HEK293 (cell line): ENCODE measurements around the gene SIGLEC8.

ENCODE experiments used
- ZFP41 ChIP-seq: fragments of 450-650 bp; formaldehyde crosslinking; IDR thresholded peaks from 2 replicates; pipeline ENCODE4 v1.5.1; 2016; ENCODE audit warnings: missing biosample characterization, missing genetic modification characterization, borderline replicate concordance
- ZNF629 ChIP-seq: fragments of 450-650 bp; formaldehyde crosslinking; IDR thresholded peaks from 2 replicates; pipeline ENCODE4 v1.5.1; 2017; ENCODE audit warnings: missing biosample characterization, missing genetic modification characterization
- ZNF843 ChIP-seq: fragments of 450-650 bp; formaldehyde crosslinking; IDR thresholded peaks from 2 replicates; pipeline ENCODE4 v1.5.1; 2016; ENCODE audit warnings: missing biosample characterization, missing genetic modification characterization
- TF ChIP-seq, protein P1 (sequence below): fragments of 450-650 bp; formaldehyde crosslinking; IDR thresholded peaks from 2 replicates; pipeline ENCODE4 v1.5.1; 2016; ENCODE audit warnings: missing biosample characterization, missing genetic modification characterization

DNA sequence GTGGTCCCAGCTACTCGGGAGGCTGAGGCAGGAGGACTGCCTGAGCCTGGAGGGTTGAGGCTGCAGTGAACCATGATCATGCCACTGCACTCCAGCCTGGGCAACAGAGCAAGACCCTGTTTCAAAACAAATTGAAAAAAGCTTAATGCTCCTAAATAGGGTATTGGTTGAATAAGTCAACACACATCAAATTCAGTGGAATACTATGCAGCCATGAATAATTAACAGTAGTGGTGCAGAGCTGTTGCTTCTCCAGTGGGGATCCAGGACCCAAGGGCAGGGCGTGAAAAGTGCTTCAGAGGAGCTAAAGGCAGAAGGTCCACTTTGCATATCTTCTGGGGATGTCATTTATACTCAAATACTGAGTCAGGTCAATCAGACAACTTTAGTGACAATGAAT, 18.2 kb downstream of the SIGLEC8 start:
- TF ChIP-seq ZFP41, result no peak
- TF ChIP-seq, protein P1, sequence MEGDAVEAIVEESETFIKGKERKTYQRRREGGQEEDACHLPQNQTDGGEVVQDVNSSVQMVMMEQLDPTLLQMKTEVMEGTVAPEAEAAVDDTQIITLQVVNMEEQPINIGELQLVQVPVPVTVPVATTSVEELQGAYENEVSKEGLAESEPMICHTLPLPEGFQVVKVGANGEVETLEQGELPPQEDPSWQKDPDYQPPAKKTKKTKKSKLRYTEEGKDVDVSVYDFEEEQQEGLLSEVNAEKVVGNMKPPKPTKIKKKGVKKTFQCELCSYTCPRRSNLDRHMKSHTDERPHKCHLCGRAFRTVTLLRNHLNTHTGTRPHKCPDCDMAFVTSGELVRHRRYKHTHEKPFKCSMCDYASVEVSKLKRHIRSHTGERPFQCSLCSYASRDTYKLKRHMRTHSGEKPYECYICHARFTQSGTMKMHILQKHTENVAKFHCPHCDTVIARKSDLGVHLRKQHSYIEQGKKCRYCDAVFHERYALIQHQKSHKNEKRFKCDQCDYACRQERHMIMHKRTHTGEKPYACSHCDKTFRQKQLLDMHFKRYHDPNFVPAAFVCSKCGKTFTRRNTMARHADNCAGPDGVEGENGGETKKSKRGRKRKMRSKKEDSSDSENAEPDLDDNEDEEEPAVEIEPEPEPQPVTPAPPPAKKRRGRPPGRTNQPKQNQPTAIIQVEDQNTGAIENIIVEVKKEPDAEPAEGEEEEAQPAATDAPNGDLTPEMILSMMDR, result no peak
- no peak for TF ChIP-seq ZNF629 (tag by site-specific recombination)
- no peak for TF ChIP-seq ZNF843
